C4-2B (cell line): ENCODE data around the gene LRMDA.

ENCODE experiments used
- ZFX ChIP-seq: fragments of 450-650 bp; IDR thresholded peaks from 2 replicates; pipeline ENCODE4 v1.6.1; 2017
- TF ChIP-seq, protein P1 (sequence below): fragments of 450-650 bp; conservative IDR thresholded peaks from 2 replicates; pipeline ENCODE4 v1.5.1; 2017; ENCODE audit warnings: mild to moderate bottlenecking

DNA sequence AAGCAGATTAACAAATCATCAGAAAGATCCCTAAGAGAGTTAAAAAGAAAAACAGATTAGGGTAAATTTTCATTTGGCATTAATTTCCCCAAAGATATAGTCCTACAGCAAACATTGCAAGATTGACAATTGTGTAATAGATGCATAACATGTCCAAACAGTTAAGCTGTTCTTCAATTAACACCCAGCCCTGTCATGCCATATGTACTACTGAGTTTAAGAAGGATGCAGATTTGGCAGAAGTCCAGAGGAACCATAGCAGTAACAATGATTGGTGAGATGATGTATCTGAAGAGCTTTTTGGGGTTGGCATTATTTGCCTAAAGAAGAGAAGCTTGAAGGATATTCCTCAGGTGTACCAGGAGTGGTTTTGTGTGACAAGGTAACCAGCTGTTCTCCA is 287.6 kb downstream of the LRMDA start:
- TF ChIP-seq, protein P1, sequence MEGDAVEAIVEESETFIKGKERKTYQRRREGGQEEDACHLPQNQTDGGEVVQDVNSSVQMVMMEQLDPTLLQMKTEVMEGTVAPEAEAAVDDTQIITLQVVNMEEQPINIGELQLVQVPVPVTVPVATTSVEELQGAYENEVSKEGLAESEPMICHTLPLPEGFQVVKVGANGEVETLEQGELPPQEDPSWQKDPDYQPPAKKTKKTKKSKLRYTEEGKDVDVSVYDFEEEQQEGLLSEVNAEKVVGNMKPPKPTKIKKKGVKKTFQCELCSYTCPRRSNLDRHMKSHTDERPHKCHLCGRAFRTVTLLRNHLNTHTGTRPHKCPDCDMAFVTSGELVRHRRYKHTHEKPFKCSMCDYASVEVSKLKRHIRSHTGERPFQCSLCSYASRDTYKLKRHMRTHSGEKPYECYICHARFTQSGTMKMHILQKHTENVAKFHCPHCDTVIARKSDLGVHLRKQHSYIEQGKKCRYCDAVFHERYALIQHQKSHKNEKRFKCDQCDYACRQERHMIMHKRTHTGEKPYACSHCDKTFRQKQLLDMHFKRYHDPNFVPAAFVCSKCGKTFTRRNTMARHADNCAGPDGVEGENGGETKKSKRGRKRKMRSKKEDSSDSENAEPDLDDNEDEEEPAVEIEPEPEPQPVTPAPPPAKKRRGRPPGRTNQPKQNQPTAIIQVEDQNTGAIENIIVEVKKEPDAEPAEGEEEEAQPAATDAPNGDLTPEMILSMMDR: no peak
- TF ChIP-seq ZFX: no peak
